Liver (tissue), 9 donors: ENCODE measurements around the gene HSH2D. TPM values are rescaled to one million over a fixed set of nuclear protein-coding genes. Genes with fewer than 3 reads are reported as not detected.
A peak's percentile ranks its signal among the peaks of the same experiment; 100 is the strongest.

Experiments
- DNase-seq: peaks from one replicate; pipeline ENCODE4 v3.0.0-alpha.2; 2017; ENCODE audit warnings: low spot score
- H3K27ac ChIP-seq, 2 donors: one replicate each; pipeline ENCODE4 v1.7.0; 2013; ENCODE audit warnings: inconsistent platforms in 2 of 2, low read length in 2 of 2, control low read depth in 1 of 2, low read depth in 1 of 2, mild to moderate bottlenecking in 1 of 2
- H3K27me3 ChIP-seq, 4 donors: one replicate each; pipeline versions ENCODE4 v1.6.1 to v1.7.0; 2013; ENCODE audit warnings: low read length in 3 of 4, inconsistent platforms in 1 of 4, mild to moderate bottlenecking in 1 of 4, moderate library complexity in 1 of 4; ENCODE audit not compliant: control insufficient read depth in 4 of 4, insufficient read depth in 4 of 4
- H3K36me3 ChIP-seq, 4 donors: one replicate each; pipeline versions ENCODE4 v1.6.1 to v1.7.0; 2013; ENCODE audit warnings: low read length in 3 of 4, mild to moderate bottlenecking in 3 of 4, low read depth in 1 of 4, moderate library complexity in 1 of 4; ENCODE audit not compliant: control insufficient read depth in 4 of 4, insufficient read depth in 3 of 4
- H3K4me1 ChIP-seq, 4 donors: one replicate each; pipeline versions ENCODE4 v1.6.1 to v1.7.0; 2013; ENCODE audit warnings: low read length in 3 of 4, mild to moderate bottlenecking in 3 of 4, moderate library complexity in 1 of 4; ENCODE audit not compliant: control insufficient read depth in 4 of 4, insufficient read depth in 4 of 4
- H3K4me3 ChIP-seq, 3 donors: one replicate each; pipeline versions ENCODE4 v1.6.1 to v1.7.0; 2013; ENCODE audit warnings: low read length in 3 of 3, control low read depth in 1 of 3, low read depth in 1 of 3, mild to moderate bottlenecking in 1 of 3
- H3K9ac ChIP-seq, 2 donors: one replicate each; pipeline ENCODE4 v1.7.0; 2013; ENCODE audit warnings: low read length in 2 of 2, mild to moderate bottlenecking in 2 of 2, moderate library complexity in 2 of 2, control low read depth in 1 of 2, low read depth in 1 of 2
- H3K9me3 ChIP-seq, 4 donors: one replicate each; pipeline versions ENCODE4 v1.6.1 to v1.7.0; 2013; ENCODE audit warnings: low read length in 3 of 4; ENCODE audit not compliant: control insufficient read depth in 4 of 4
- EGR1 ChIP-seq, 2 donors: IDR thresholded peaks; 2 replicates each; pipeline ENCODE4 v1.6.1; 2016 to 2018; ENCODE audit warnings: antibody characterized with exemption in 2 of 2, low read depth in 2 of 2
- FOXA1 ChIP-seq: IDR thresholded peaks from 2 replicates; pipeline ENCODE4 v1.6.1; 2016; ENCODE audit warnings: antibody characterized with exemption
- FOXA2 ChIP-seq: IDR thresholded peaks from 2 replicates; pipeline ENCODE4 v1.6.1; 2016; ENCODE audit warnings: antibody characterized with exemption
- GABPA ChIP-seq, 2 donors: IDR thresholded peaks in 1 of 2; conservative IDR thresholded peaks in 1 of 2; 2 replicates each; pipeline ENCODE4 v1.6.1; 2016; ENCODE audit warnings: antibody characterized with exemption in 2 of 2, mild to moderate bottlenecking in 1 of 2, moderate library complexity in 1 of 2
- HNF4G ChIP-seq: IDR thresholded peaks from 2 replicates; pipeline ENCODE4 v1.6.1; 2016; ENCODE audit warnings: antibody characterized with exemption
- JUND ChIP-seq, 2 donors: IDR thresholded peaks; 2 replicates each; pipeline ENCODE4 v1.6.1; 2016; ENCODE audit warnings: antibody characterized with exemption in 2 of 2
- MAX ChIP-seq: IDR thresholded peaks from 2 replicates; pipeline ENCODE4 v1.6.1; 2016; ENCODE audit warnings: antibody characterized with exemption
- RAD21 ChIP-seq, 2 donors: IDR thresholded peaks; 2 replicates each; pipeline ENCODE4 v1.6.1; 2016; ENCODE audit warnings: antibody characterized with exemption in 2 of 2, mild to moderate bottlenecking in 2 of 2
- REST ChIP-seq: IDR thresholded peaks from 2 replicates; pipeline ENCODE4 v1.6.1; 2016; ENCODE audit warnings: antibody characterized with exemption, mild to moderate bottlenecking
- SP1 ChIP-seq: IDR thresholded peaks from 2 replicates; pipeline ENCODE4 v1.6.1; 2018; ENCODE audit warnings: antibody characterized with exemption, mild to moderate bottlenecking
- TAF1 ChIP-seq: conservative IDR thresholded peaks from 2 replicates; pipeline ENCODE4 v1.6.1; 2016; ENCODE audit warnings: antibody characterized with exemption, mild to moderate bottlenecking
- ZBTB33 ChIP-seq: IDR thresholded peaks from 2 replicates; pipeline ENCODE4 v1.6.1; 2016; ENCODE audit warnings: antibody characterized with exemption
- WGBS: extraction: QIAGEN DNeasy Blood & Tissue Kit; methylation state at CpG from one replicate; pipeline ENCODE4 v1.1.7; 2013; 5-methylcytosine and 5-hydroxymethylcytosine counted together
- polyA plus RNA-seq, 2 donors: library from polyadenylated mRNA; stranded (reverse) in 1 of 2; unstranded in 1 of 2; fragments of 200-250 nt in 1 of 2; fragments of >200 nt in 1 of 2; fragmentation: Nextera tagmentation in 1 of 2; extraction: Ambion mirVana in 1 of 2; gene quantifications; one replicate each; pipeline versions ENCODE4 v1.2.1 to v1.2.3, GENCODE V29; 2013 to 2015
- total RNA-seq, 2 donors: library from RNA; depleted of rRNA; stranded (reverse); fragments of >200 nt; gene quantifications; one replicate each; pipeline ENCODE4 v1.2.3, GENCODE V29; 2014
- TF ChIP-seq, protein P1 (sequence below): fragments of 150-350 bp; IDR thresholded peaks from 2 replicates; pipeline ENCODE4 v1.5.1; 2017; ENCODE audit warnings: improper control_type of control experiment, low read depth, low read length; ENCODE audit not compliant: missing input control
- TF ChIP-seq, protein P2 (sequence below): IDR thresholded peaks from 2 replicates; pipeline ENCODE4 v1.6.1; 2016; ENCODE audit warnings: antibody characterized with exemption
- donor health status: healthy.
- donor health status: healthy.
- donor health status: healthy.
- donor health status: healthy.
- donor health status: healthy.

HSH2D gene
- total and polyA plus RNA-seq, 4 donors: 0.33 to 2.9 (median 1.2) TPM

- H3K4me1 ChIP-seq: peaks cover 3 to 36% (median 27%) of the 10 kb centered on the region in 4 donors
- DNase-seq: peak; percentile 100
- no peaks in the 10 kb centered on the region for H3K9me3 ChIP-seq
- peak within 1 kb of the TSS; percentile 95 to 98 for H3K9ac ChIP-seq
- TF ChIP-seq ZBTB33 (peak; percentile 79), RAD21 (IDR thresholded peaks at IDR 0.05) (peak; percentile 75 to 76), EGR1 (IDR thresholded peaks at IDR 0.05; ENCODE audit: low read depth in 2 of 2) (peak; percentile 63 to 92), REST (no peak), FOXA2 (peak; percentile 19), SP1 (peak; percentile 88), GABPA (IDR thresholded peaks at IDR 0.05 in 1 of 2, conservative IDR thresholded peaks at IDR 0.05 in 1 of 2) (peak in 1 of 2 donors; percentile 87), FOXA1 (peak; percentile 62)
- TF ChIP-seq, protein P1, sequence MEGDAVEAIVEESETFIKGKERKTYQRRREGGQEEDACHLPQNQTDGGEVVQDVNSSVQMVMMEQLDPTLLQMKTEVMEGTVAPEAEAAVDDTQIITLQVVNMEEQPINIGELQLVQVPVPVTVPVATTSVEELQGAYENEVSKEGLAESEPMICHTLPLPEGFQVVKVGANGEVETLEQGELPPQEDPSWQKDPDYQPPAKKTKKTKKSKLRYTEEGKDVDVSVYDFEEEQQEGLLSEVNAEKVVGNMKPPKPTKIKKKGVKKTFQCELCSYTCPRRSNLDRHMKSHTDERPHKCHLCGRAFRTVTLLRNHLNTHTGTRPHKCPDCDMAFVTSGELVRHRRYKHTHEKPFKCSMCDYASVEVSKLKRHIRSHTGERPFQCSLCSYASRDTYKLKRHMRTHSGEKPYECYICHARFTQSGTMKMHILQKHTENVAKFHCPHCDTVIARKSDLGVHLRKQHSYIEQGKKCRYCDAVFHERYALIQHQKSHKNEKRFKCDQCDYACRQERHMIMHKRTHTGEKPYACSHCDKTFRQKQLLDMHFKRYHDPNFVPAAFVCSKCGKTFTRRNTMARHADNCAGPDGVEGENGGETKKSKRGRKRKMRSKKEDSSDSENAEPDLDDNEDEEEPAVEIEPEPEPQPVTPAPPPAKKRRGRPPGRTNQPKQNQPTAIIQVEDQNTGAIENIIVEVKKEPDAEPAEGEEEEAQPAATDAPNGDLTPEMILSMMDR: peak; percentile 100
- TF ChIP-seq, protein P2, sequence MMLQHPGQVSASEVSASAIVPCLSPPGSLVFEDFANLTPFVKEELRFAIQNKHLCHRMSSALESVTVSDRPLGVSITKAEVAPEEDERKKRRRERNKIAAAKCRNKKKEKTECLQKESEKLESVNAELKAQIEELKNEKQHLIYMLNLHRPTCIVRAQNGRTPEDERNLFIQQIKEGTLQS: no peak
- peak within 1 kb of the TSS; percentile 95 to 99 for H3K27ac ChIP-seq
- no peaks in the 10 kb centered on the region for H3K27me3 ChIP-seq
- WGBS: 1% methylated on average over 81 of the region's 81 CpGs
- H3K4me3 ChIP-seq: peak within 1 kb of the TSS; percentile 91 to 98 (median 97)
- H3K36me3 ChIP-seq: no peaks in the 10 kb centered on the region
Observed at GRCh38 chr19:16111160-16111908, 32.2 kb upstream of the HSH2D start, which contains the start of gene RAB8A. RAB8A (plus strand) TSS chr19:16111889; CDS start chr19:16111902, 13 bp downstream.

GRCh38 chr19:16111909-16112752, 31.4 kb upstream of the HSH2D start:
- no peak for DNase-seq
- Histone ChIP-seq H3K36me3 (no peaks in the 10 kb centered on the region), H3K4me1 (peaks cover 3 to 38% (median 27%) of the 10 kb centered on the region in 4 donors), H3K27me3 (no peaks in the 10 kb centered on the region), H3K27ac (peak overlapping the region; percentile 95 to 99), H3K4me3 (peak overlapping the region; percentile 91 to 98 (median 97)), H3K9ac (peak overlapping the region; percentile 95 to 98), H3K9me3 (no peaks in the 10 kb centered on the region)
- WGBS: 1% methylated on average over 37 of the region's 37 CpGs
- TF ChIP-seq JUND (IDR thresholded peaks at IDR 0.05) (no peak), TAF1 (peak; percentile 52), HNF4G (peak; percentile 50), MAX (peak; percentile 20), EGR1 (IDR thresholded peaks at IDR 0.05; ENCODE audit: low read depth in 2 of 2) (no peak), REST (no peak)
- TF ChIP-seq, protein P1: no peak
